ENCODE data around the gene PTGFRN.
"Not testable (repeated sequence)": the region's sequence is repeated elsewhere in the genome, so short reads cannot be mapped to it uniquely, and the experiment has no call there.

Gene PTGFRN

DNA sequence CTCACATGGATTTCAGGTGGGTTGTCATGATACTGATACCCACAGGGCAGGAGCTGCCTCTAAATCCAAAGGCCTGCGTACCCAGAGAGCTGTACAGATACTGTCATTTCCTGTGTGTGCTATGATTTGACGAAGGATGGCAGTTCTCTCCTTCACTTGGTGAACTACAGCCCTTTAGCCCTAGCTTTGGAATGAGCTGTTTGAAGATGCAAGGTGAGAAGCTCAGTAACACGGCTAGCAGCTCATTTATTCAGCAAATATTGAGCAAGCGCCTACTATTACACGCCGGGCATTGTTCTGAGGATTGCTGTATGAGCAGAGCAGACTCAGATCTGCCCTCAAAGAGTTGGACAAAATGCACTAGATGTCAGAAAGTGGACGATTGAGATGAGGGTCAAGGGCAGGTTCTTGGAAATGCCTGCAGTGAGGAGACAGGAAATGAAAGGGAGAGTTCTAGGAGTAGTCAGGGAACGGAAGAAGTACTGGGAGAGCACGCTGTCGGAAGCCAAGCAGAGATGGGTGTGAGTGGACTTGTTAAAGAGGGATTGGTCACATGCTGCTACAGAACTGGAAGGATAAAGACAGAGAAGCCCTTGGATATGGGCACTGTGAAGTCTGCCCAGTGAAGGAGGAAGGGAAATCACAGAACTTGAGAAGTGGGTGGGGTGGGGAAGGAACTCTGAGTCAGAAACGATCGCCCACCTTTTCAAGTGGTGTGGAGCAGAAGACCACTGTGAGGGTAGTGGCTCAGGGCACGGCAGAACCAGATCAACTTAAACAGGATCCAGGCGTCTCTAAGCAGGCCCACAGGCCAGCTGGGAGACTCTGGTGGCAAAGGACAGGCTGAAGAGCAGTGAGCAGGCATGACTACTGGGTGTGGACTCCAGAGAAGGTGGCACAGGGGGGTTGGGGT, 7.1 kb downstream of the PTGFRN start:
- no peak for DNase-seq (ENCODE audit: low spot score)

DNA sequence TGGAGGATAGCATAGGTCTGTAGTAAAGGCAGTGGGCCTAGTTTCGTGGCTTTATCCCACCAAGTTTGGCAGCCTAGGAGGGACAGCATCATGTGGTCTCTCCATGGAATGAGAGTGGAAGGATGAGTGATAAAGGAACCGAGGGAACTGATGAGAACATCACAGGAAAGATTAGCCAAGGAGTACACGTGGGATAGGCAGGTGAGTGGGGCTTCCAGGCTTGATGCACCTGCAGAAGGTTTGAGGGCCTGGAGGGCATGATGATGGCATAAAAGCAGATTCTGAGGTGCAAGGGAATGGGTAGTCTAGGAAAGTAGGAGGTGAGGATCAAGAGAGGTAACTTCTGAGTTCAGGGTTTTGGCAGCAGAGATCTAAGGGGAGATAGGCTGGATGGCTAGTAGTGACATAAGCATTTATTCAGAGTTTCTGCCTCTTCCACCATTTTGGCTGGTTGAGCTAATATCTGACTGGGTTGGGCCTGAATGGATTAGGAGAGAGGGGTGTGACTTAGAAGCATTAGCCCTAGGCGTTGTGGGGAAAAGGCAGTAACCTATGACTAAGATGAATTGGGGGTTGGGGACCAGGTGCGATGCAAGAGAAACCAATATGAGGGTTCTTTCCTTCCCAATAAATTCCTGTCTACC, 9.1 kb downstream of the PTGFRN start:
- no peak for DNase-seq (ENCODE audit: low spot score)

DNA sequence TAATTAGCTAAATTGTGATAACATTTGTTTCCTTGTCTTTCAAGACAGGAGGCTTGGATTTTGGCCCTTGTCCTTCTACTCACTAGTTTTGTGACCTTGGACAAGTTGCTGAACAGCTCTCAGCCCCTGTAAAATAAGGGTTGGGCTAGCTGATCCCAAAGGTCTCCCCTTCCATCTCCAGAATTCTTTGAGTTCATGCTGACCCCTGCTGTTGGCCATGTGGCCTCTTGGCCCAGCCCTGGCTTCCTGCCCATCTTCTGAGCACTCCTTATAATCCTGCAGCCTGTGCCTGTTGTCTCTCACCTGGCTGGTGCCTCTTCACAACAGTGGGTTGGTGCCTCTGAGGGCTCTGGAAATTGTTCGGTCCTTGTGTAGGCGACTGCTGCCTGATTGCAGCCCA, 10.1 kb downstream of the PTGFRN start:
- DNase-seq (ENCODE audit: low spot score), result no peak

DNA sequence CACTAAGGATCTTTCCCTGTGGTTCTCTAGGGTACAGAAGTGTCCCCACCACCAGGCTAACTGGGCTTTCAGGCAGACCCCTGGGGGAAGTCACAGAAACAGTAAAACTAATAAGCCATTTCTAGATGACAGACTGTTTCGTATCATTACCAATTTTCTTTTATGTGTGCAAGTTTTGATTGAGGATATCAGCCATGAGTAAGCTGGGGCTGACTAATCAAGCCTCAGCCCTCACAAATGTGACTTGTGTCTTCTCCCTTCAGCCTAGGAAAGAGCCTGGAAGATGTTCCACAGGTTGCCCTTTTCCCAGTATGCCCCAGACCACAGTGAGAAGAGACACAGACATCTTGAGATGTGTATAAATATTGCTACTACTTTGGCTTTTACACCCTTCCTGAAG, 10.5 kb downstream of the PTGFRN start:
- no peak for DNase-seq (ENCODE audit: low spot score)

DNA sequence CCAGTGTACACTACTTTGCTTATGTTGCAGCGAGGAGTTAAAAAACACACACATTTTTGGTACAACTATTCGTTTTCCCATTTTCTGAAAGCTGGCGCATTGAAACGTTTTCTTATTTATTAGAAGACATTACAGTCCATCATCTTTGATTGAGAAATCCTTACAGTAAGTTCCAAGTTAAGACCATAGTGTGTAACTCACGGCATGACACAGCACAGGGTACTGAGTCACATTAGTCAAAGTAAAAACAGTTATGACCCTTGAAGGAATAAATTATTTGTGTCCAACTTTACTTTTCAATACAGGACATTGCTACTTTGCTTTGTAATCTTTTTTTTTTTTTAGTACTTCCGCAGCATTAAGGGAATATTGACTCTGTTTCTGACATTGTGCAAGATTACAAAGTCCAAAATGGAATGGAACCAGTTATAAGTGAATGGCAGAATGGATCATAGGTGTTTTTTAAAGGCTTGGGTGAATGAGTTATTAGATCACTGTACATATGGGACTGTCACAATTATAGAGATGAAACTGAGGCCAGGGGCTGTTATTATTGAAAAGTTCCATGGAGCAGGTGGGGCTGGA, 11.7 kb downstream of the PTGFRN start:
- no peak for DNase-seq (ENCODE audit: low spot score)

DNA sequence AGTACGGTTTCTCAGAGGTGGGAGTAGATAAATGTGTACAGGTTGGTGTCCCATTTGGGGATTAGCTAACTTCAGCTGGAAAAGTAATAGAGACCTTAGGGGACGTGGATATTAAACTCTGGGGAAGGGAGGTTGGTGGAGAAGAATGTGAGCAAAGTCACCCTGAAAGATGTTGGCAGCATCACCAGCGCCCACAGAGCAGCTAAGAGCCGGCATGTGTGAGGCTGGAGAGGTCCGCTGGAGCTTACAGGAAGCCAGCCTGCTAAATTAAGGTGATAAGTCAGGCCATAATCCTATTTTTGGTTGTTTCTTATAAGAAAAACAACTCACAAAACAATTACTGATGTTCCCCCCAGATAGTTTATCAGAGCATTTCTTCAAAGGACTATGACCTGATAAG, 12.2 kb downstream of the PTGFRN start:
- no peak for DNase-seq (ENCODE audit: low spot score)

DNA sequence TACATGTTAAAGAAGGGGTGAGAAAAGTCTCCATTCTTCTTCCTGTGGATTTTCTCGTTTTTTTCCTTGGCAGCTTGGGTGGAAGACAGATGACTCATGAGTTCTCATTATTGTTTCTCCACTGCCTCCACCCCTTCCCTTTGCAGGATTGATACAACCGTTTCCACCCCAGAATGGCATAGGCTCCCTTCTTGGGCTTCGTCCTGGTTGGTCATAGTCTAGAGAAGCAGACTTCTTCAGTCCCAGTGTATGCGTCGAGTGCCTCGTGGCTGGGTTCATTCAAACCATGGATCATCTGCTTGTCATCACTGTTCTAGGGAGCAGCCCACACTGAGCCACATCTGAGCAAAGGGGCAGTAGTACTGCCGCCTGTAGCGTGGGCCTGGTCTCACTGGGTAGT, 13.7 kb downstream of the PTGFRN start:
- DNase-seq (ENCODE audit: low spot score), result no peak

DNA sequence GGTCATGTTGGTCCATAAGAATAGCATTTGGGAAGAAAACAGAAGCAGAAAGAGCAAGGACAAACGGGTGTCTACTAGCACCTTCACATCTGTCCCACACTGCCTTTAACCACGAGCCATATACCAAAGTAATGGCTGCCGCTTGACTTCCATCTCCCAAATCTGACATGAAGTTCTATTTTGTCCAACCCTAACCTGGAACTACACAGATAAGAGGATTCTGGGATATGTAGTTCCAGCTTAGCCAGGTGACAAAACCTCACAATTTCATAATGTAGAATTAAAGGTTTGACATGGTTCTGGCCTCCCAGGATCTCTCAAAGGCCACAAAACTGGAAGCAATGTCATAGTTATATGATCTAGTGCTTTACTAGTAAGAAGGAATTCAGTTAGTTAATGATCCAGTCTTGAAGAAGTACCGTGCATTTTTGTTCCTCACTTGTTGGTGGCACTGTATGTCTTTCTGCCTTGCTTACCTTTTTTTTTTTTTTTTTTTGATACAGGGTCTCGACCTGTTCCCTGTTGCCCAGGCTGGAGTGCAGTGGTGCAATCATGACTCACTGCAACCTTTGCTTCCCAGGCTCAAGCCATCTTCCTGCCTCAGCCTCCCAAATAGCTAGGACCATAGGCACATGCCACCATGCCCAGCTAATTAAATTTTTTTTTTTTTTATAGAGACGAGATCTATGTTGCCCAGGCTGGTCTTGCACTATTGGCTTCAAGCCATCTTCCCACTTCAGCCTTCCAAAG, 17.5 kb downstream of the PTGFRN start:
- no peak for DNase-seq (ENCODE audit: low spot score)

DNA sequence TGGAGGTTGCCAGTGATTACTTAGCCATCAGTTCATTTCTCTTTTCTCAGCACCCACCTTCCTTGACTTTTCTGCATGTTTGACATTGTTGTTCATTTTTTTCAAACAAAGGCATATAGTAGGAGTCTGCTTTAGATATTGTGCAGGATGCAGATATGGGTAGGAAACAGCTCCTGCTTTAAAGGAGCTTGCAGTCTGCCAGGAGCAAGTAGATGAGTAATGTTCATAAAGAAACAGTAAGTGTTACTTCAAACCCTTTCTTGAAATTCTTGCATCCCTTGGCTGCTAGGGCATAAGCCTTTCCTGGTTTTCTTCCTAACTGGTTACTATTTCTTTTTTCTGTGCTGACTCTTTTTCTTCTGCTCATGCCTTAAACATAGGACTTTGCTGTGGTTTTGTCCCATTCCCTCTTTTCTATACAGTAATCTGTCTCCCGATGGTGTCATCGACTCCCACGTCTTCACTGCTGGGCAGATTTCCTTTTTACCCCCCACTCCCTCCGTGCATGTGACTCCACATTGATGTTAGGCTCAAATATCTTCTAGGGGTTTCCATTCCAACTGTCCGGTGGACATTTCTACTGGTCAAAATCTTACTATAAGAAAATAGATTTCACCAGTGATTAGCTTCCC, 20.4 kb downstream of the PTGFRN start:
- no peak for DNase-seq (ENCODE audit: low spot score)

DNA sequence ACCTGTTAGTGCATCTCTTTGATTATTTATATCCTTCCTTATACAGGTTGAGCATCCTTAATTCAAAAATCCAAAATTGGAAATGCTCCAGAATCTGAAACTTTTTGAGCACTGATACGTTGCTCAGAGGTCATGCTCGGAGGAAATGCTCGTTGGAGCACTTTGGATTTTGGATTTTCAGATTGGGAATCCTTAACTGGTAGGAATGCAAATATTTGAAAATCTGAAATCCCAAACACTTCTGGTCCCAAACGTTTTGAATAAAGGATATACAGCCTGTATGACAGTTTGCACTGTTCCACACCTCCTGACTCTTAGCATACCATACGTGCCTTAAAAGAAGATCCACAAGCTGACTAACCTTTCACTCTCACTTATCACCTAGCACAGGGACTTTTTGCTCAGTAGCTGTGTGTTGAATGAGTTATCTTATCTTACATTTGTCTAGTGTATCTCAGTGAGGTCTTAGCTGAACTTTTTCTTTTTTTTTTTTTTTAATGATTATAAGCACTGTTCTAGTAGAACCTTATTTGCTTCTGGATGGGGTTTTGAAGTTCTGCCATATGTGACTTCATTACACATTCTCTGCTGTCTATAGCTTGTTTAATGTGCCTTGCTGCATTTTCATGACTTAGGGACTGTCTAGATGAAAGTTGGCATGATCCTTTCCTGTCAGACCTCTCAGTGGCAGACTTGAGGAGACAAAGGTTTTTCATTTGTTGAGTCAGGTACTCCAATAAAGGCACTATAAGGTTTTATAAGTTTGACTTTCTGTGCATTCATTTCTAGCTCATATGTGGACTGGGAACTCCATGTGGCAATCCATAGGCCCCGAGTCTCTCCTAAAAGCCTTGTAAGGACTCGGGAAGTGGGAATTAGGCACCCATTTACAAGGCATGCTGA, 21.6 kb downstream of the PTGFRN start:
- DNase-seq (ENCODE audit: low spot score), result no peak

DNA sequence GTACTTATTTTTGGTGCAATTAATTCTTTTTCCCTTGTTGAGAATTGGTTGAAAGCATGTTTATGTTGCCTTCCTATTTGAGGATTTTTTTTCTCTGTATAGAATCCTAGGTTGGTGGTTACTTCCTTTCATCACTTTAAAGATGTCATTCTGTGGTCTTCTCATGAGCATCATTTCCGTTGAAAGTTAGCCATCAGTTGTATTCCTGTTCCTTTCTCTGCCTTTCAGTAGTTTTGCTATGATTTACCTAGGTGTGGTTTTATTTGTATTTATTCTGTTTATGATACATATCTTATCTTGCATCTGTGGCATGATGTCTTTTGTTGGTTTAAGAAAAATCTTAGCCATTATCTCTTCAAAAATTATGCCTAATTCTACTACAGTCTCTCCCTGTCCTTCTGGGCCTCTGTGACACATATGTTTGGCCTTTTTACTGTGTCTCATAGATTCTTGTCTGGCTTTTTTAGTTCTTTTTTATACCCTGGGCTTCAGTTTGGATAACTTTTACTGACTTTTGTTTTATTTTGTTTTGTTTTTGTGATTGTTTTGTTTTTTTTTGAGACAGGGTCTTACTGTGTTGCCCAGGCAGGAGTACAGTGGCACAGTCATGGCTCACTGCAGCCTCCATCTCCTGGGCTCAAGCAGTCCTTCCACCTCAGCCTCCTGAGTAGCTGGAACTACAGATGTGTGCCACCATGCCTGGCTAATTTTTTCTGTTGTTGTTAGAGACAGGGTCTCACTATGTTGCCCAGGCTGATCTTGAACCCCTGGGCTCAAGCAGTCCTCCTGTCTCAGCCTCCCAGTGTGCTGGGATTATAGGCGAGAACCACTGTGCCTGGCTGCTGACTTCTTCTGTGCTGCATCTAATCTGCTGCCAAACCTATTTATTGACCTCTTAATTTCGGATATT, 24.1 kb downstream of the PTGFRN start:
- no peak for DNase-seq (ENCODE audit: low spot score)

DNA sequence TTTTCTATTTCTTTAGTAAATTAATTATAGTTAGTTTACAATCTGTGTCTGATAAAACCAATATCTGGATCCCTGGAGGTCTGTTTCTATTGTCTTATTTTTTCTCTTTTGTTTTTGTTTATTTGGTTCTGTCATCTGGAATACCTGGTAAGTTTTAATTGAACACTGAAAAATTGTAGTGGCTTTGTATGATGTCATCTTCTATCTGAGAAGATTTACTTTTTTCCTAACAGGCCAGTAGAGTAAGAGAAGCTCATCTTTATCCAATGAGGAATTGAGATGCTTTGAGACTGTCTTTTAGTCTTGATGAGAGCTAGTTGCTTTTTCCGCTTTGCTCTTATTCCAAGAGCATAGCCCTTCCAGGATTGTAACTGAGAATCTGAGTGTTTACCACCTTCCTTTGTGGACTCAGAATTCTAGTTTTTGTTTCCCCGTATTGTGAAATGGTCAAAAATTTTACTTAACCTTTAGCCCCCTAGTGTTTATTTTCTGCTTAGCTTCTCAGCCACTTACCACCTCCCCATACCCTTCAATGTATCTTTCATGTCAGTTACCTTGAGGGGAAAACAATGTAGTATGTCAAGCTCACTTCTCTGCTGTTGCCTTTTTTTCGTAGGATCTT, 25.0 kb downstream of the PTGFRN start:
- no peak for DNase-seq (ENCODE audit: low spot score)

DNA sequence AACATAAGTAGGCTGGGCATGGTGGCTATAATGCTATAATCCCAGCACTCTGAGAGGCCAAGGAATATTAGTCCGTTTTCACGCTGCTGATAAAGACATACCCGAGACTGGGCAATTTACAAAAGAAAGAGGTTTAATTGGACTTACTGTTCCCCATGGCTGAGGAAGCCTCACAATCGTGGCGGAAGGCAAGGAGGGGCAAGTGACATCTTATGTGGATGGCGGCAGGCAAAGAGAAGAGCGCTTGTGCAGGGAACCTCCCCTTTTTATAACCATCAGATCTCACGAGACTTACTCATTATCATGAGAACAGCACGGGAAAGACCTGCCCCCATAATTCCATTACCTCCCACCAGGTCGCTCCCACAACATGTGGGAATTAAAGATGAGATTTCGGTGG, 28.5 kb downstream of the PTGFRN start:
- DNase-seq (ENCODE audit: low spot score), result no peak

DNA sequence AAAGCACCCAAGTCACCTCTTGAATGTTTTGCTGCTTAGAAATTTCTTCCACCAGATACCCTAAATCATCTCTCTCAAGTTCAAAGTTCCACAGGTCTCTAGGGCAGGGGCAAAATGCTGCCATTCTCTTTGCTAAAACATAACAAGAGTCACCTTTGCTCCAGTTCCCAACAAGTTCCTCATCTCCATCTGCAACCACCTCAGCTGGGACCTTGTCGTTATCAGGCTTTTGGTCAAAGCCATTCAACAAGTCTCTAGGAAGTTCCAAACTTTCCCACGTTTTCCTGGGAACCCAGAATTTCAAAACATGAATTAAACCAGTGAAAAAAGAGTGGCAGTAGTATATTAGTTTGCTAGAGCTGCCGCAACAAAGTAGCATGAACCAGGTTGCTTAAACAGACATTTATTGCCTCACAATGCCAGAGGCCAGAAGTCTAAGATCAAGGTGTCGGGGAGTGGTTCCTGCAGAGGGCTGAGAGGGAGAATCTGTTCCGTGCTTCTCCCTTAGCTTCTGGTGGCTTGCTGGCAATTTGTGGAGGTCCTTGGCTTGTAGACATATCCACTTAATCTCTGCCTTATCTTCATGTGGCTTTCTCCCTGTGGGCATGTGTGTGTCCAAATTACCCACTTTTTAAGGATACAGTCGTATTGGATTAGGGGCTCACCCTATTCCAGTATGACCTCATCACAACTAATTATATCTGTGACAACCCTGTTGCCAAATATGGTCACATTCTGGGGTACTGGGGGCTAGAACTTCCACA, 30.2 kb downstream of the PTGFRN start:
- DNase-seq (ENCODE audit: low spot score), result not testable (repeated sequence)

DNA sequence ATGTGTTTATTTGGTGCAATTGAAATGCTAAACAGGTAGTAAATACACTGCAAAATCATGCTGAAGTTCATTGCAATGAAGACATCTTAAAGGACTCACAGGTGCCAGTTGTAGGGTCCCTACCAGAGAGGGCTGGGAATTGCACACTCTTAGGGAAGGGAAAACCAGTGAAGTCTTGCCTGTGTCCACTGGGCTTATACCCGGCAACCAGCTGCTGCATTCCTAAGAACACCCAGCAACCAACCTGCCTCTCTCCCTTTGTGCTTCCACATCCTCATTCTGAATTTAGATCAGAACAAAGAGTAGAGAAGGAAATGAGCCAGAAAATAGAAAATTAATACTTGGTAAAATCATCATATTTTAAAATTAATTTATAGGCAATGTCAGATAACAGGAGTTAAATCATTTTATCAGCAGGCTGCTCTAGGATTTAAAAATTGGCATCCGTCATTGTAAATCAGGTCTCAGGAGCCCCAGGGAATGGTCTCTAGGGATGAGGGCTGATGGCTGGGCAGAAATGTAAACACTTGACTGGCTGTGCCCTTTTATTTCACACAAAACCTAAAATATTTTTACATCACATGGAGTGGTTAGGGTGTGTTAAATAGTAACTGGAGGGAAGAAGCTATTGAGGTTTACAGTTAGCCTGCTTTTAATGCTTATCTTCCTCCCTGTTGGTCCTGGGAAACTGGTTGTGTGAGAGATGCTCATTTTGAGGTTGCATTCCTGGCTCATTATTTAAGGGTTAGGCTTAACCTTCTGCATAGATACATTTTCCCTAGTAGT, 31.3 kb downstream of the PTGFRN start:
- DNase-seq (ENCODE audit: low spot score), result no peak

DNA sequence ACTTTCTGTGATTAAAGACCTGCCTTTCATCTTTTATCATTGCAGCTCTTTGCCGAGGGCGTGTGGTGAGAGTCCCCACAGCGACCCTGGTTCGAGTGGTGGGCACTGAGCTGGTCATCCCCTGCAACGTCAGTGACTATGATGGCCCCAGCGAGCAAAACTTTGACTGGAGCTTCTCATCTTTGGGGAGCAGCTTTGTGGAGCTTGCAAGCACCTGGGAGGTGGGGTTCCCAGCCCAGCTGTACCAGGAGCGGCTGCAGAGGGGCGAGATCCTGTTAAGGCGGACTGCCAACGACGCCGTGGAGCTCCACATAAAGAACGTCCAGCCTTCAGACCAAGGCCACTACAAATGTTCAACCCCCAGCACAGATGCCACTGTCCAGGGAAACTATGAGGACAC, 32.0 kb downstream of the PTGFRN start:
- no peak for DNase-seq (ENCODE audit: low spot score)

DNA sequence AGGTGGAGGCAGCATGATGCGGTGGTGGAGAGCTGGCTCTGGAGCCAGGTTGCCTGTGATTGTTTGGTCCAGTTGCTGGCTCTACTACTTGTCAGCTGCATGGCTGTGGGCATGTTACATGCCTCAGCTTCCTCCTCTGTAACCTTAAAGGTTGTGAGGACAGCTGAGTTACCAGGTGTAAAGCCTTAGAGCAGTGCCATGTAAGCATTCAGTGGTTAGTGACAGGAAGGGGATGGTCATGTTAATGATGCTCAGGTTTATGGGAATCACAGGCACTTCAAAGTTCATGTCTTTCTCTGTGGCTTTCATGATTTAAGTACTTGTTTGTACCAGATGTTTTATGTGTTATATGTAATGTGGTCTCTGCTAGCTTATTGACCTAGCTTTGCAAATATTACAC, 32.6 kb downstream of the PTGFRN start:
- no peak for DNase-seq (ENCODE audit: low spot score)

DNA sequence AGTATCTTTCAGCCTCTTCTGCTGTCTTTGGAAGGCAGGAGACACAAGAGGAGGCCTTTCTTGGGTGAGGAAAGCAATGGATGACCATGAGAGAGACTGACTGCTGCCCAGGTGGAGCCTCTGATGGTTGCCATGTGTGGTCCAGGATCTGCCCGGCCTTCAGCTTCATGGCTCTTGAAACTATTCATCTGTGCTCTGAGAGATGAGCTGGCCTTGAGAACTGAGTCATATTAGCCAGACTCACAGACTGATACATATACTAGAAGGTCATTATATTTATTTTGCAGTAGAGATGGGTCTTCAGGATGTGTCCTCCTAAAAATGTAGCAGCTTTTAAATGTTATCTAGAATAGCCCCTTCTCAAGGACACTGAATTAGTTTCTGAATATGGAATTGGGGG, 33.7 kb downstream of the PTGFRN start:
- no peak for DNase-seq (ENCODE audit: low spot score)

All from AG08396 (cell line).